ENCODE results near the gene TMEM19. TPM values are rescaled to one million over a fixed set of nuclear protein-coding genes. Genes with fewer than 3 reads are reported as not detected.

TMEM19 gene
- total and polyA plus RNA-seq, 11 donors: 8.8 to 39.5 (median 28.4) TPM

DNA sequence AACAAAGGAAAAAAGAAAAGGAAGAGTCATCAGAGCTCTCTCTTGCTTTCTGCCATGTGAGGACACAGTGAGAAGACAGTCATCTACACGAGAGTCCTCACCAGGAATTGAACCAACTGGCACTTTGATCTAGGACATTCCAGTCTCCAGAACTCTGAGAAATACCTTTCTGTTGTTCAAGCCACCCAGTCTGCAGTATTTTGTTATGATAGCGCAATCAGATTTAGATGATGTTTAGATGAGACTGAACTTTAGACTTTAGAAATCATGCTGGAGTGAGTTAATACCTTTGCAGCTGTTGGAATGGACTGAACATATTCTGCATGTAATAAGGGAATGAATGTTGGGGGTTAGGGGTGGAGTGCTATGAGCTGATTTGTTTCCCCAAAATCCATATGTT lies 40.7 kb downstream of the TMEM19 start:
- DNase-seq: no peak
- Histone ChIP-seq H3K4me1 (no peaks in the 10 kb centered on the region), H3K27ac (no peak overlapping the region), H3K36me3 (no peaks in the 10 kb centered on the region), H3K27me3 (no peaks in the 10 kb centered on the region), H3K9me3 (peaks cover 0 to 9% (median 0%) of the 10 kb centered on the region in 12 donors), H3K4me3 (no peak overlapping the region)
- intact Hi-C loops (cut with DNase I): no loop called here
- ATAC-seq: no peak
- no peak for TF ChIP-seq POLR2A (IDR thresholded peaks at IDR 0.05)
- TF ChIP-seq, protein P1, sequence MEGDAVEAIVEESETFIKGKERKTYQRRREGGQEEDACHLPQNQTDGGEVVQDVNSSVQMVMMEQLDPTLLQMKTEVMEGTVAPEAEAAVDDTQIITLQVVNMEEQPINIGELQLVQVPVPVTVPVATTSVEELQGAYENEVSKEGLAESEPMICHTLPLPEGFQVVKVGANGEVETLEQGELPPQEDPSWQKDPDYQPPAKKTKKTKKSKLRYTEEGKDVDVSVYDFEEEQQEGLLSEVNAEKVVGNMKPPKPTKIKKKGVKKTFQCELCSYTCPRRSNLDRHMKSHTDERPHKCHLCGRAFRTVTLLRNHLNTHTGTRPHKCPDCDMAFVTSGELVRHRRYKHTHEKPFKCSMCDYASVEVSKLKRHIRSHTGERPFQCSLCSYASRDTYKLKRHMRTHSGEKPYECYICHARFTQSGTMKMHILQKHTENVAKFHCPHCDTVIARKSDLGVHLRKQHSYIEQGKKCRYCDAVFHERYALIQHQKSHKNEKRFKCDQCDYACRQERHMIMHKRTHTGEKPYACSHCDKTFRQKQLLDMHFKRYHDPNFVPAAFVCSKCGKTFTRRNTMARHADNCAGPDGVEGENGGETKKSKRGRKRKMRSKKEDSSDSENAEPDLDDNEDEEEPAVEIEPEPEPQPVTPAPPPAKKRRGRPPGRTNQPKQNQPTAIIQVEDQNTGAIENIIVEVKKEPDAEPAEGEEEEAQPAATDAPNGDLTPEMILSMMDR (IDR thresholded peaks at IDR 0.05): no peak
- 77 to 85% (median 82%) methylated on average over 2 of the region's 2 CpGs for WGBS, 4 donors

DNA sequence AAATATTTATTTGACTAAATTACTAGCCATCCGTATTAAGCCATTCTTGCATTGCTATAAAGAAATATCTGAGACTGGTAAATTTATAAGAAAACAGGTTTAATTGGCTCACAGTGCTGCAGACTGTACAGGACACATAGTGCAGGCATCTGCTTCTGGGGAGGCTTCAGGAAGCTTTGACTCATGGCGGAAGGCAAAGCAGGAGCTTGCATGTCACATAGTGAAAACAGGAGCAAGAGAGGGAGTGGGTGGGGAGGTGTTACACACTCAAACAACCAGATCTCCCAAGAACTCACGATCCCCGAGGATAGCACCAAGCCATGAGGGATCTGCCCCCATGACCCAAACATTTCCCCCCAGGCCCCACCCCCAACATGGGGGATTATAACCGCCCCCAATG lies 42.1 kb downstream of the TMEM19 start:
- intact Hi-C loops (cut with DNase I): no loop called here
- TF ChIP-seq, protein P1 (IDR thresholded peaks at IDR 0.05): no peak
- no peak for TF ChIP-seq POLR2A (IDR thresholded peaks at IDR 0.05)
- DNase-seq (no peak), ATAC-seq (no peak)
- WGBS, 4 donors: 63 to 88% (median 80%) methylated on average over 5 of the region's 5 CpGs
- no peaks in the 10 kb centered on the region for H3K27me3 ChIP-seq
- peaks cover 0 to 9% (median 0%) of the 10 kb centered on the region in 12 donors for H3K9me3 ChIP-seq
- H3K4me1 ChIP-seq: no peaks in the 10 kb centered on the region
- H3K4me3 ChIP-seq: no peak overlapping the region
- no peaks in the 10 kb centered on the region for H3K36me3 ChIP-seq
- no peak overlapping the region for H3K27ac ChIP-seq

DNA sequence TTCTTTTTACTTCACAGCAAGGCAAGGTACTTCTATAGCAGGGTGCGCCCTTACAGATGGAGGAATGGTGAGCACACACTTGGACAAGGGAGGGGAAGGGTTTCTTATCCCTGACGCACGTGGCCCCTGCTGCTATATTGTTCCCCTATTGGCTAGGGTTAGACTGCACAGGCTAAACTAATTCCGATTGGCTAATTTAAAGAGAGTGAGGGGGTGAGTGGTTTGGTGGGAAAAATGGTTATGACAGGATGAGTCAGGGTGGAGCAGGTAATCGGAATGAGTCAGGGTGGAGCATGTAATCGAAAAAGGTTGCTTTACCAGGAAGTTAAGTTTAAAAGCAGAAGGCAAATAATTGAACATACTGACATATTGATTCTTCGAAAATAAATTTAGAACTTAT lies 45.1 kb downstream of the TMEM19 start:
- intact Hi-C loops (cut with DNase I): no loop called here
- Histone ChIP-seq H3K4me1 (no peaks in the 10 kb centered on the region), H3K27me3 (no peaks in the 10 kb centered on the region), H3K27ac (no peak overlapping the region), H3K4me3 (no peak overlapping the region), H3K9me3 (no peaks in the 10 kb centered on the region), H3K36me3 (no peaks in the 10 kb centered on the region)
- 73 to 88% (median 78%) methylated on average over 7 of the region's 7 CpGs for WGBS, 4 donors
- DNase-seq: no peak
- no peak for ATAC-seq
- TF ChIP-seq, protein P1 (IDR thresholded peaks at IDR 0.05): no peak
- TF ChIP-seq POLR2A (IDR thresholded peaks at IDR 0.05): no peak

DNA sequence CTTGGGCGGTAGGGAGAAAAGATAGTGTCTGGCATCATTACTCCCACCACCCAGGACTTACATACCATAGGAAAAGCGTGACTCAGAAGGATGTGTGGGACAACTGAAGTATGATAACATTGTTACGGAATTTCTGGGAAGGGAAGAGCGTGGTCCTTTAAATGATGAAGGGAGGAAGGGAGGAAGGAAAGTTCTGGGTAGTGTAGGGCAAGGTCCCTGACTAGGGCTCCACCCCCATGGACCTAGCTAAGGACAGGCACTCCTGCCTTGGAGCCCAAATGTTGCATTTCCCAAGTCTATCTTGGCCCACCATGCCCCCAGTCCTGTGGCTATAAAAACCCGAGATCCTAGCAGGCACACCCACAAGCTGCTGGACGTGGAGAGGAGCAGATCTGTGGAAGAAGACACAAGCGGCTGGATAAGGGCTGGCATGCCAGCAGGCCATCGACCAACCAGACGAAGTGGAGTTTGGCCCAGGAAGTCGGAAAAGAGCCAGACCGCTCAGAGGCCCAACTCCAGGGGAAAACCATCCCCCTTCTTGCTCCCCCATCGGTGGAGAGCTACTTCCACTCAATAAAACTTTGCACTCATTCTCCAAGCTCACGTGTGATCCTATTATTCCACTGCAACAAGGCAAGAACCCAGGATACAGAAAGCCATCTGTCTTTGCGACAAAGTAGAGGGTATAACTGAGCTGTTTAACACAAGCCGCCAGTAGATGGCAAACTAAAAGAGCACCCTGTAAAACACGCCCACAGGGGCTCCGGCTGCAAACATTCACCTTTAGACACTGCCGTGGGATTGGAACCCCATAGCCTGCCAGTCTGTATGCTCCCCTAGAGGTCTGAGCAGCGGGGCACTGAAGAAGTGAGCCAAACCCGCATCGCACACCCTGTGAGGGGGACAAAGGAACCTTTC lies 45.8 kb downstream of the TMEM19 start:
- Histone ChIP-seq H3K4me3 (no peak overlapping the region), H3K36me3 (no peaks in the 10 kb centered on the region), H3K27me3 (no peaks in the 10 kb centered on the region), H3K9me3 (no peaks in the 10 kb centered on the region), H3K4me1 (no peaks in the 10 kb centered on the region), H3K27ac (no peak overlapping the region)
- DNase-seq: no peak
- no peak for ATAC-seq
- WGBS, 4 donors: 65 to 78% (median 73%) methylated on average over 21 of the region's 21 CpGs
- intact Hi-C loops (cut with DNase I): no loop called here
- TF ChIP-seq POLR2A (IDR thresholded peaks at IDR 0.05): no peak
- TF ChIP-seq, protein P1 (IDR thresholded peaks at IDR 0.05): no peak
